Daoy (cell line): ENCODE results near the gene OR4X2. TPM values are rescaled to one million over a fixed set of nuclear protein-coding genes. Genes with fewer than 3 reads are reported as not detected.
"Not testable (repeated sequence)": the region's sequence is repeated elsewhere in the genome, so short reads cannot be mapped to it uniquely, and the experiment has no call there.

Experiments used
- DNase-seq: peaks from one replicate; pipeline ENCODE4 v3.0.0-alpha.2; 2015; ENCODE audit warnings: low read depth
- total RNA-seq: library from RNA; depleted of rRNA; stranded (reverse); fragments of >200 nt; shearing (Covaris generic); gene quantifications from 2 replicates; pipeline ENCODE4 v1.2.3, GENCODE V29; 2014; rRNA removed

OR4X2 gene, protein sequence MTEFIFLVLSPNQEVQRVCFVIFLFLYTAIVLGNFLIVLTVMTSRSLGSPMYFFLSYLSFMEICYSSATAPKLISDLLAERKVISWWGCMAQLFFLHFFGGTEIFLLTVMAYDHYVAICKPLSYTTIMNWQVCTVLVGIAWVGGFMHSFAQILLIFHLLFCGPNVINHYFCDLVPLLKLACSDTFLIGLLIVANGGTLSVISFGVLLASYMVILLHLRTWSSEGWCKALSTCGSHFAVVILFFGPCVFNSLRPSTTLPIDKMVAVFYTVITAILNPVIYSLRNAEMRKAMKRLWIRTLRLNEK
- not detected in 2 replicates for total RNA-seq

DNA sequence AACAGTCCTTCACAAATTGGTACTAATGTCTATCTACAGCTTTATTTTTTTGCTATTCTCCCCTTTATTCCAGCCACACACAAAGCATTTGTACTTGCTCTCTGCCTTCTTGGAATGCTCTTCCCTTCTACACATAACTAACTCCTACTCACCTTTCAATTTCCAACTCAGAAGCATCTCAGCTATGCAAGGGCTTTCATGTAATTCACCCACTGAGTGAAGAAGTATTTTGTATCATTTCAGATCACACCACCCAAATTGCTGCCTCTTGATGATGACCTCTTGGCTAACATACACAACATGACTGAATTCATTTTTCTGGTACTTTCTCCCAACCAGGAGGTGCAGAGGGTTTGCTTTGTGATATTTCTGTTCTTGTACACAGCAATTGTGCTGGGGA is at the start of gene OR4X2:
TSS of gene OR4X2 (plus strand) at position 301 of the 400 bp plus-strand sequence. CDS start at position 301, 0 bp downstream.
- no peak for DNase-seq

DNA sequence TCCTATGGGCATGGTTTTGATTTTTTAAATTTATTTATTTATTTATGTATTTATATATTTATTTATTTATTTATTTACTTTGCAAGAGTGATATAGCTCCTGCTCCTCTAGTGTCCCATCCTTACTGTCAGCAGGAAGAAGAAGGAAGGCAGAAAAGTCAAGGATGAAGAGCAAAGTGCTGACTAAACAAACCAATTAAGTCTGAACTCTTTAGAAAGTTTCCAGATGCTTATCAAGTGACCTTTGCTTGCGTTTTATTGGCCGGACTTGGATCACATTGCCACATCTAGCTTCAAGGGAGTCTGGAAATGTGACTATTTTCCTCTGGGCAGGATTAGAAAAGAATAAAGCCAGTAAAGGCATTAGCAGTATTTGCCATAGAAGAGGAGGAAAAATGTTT is 37.0 kb upstream of the OR4X2 start:
- no peak for DNase-seq

DNA sequence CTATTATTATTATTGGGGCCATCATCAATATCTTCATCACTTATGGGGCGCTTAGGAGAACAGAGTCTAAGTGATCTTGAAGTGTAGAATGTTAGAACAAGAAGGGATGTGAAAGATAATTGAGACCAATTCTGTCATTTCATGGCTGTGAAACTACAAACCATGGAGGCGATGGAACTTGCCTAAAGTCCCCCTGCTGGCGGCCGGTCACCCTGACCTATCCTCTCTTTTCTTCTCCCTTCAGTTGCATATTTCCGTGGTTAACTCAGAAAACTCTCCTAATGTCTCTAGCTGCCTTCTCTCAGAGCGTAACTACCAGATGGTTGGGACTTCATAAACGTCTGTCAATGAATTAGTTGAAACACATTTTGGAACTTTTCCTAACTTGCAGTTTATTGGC is 34.9 kb upstream of the OR4X2 start:
- no peak for DNase-seq

DNA sequence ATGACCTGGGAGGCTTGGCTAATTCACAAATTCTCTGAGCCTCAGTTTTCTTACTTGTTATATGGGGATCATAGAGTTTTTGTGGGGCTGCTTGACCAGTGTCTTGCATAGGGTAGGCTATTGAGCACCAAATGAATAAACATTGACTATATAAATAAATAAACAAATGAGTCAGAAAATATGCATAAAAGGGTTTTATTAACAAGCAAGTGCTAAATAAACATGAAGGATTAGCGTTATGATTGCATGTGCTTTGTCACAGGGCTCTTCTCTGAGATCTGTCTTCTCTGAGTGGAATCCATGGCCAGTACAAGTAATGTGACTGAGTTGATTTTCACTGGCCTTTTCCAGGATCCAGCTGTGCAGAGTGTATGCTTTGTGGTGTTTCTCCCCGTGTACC is 28.4 kb upstream of the OR4X2 start, which contains the start of gene OR4B1:
TSS of gene OR4B1 (plus strand) at position 301 of the 400 bp plus-strand sequence. CDS start at position 301, 0 bp downstream.
- no peak for DNase-seq

DNA sequence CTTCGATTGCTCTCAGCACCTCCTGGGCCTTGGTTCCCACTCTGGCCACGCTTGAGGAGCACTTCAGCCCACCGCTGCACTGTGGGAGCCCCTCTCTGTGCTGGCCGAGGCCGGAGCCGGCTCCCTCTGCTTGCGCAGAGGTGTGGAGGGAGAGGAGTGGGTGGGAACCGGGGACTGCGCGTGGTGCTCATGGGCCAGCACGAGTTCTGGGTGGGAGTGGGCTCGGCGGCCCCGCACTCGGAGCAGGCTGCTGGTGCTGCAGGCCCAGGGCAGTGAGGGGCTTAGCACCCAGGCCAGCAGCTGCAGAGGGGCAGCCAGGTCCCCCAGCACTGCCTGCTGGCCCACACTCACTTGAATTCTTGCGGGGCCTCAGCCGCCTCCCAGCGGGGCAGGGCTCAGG is 16.1 kb upstream of the OR4X2 start:
- no peak for DNase-seq

DNA sequence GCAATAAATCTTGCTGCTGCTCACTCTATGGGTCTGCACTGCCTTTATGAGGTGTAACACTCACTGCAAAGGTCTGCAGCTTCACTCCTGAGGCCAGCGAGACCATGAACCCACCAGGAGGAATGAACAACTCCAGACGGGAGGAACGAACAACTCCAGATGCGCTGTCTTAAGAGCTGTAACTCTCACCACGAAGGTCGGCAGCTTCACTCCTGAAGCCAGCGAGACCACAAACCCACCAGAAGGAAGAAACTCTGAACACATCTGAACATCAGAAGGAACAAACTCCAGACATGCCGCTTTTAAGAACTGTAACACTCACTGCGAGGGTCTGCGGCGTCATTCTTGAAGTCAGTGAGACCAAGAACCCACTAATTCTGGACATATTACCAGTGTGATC is 14.8 kb upstream of the OR4X2 start:
- not testable (repeated sequence) for DNase-seq

DNA sequence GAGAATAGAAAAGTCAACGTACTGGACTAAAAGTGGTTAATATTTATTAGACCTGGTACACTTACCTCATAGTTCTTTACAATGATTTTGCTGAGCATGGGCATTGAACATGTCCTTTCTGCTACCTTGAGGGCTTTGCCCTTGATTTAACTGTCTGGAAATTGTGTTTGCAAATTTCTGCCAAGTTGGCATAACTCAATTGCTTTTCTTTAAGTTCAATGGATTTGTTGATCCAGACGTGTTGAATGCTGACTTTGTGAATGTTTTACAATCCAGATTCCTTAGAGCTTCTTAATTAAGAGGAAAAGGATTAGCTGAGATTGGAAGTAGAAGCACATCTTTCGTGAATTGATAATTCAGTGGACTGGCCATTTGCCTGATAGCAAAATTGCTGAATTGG is 7.2 kb upstream of the OR4X2 start:
- DNase-seq, result no peak

DNA sequence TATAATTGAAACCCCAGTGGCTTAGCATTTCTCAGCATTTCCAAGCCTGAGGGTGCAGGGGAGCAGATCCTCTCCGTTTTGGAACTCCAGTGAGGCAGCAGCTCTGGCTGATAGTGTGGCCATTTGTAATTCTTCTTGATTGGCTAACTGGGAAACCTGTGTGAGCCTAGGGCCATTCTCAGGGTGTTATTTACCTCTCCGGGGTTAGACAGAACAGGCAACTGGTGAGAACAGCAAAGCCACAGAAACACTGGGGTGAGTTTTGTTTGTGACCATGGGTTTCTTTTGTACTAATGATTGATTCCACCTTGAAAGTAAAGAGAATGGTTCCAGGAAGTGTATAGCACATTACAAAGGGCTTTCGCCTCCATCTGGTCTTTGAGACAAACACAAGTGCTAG is 2.4 kb upstream of the OR4X2 start:
- DNase-seq, result no peak

DNA sequence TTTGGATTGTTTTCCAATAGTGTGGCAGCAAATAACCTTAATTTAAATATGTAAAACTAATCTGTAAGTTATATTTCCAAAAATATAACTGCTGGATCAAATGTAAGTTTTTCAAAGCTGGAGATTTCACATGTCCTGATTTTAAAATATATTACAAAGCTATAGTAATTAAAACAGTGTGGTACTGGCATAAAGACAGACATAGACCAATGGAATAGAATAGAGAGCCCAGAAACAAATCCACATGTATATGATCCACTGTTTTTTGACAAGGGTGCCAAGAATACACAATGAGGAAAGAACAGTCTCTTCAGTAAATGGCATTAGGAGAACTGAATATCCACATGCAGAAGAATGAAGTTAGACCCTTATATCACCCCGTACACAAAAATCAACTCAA is 4.0 kb downstream of the OR4X2 start:
- DNase-seq, result no peak

DNA sequence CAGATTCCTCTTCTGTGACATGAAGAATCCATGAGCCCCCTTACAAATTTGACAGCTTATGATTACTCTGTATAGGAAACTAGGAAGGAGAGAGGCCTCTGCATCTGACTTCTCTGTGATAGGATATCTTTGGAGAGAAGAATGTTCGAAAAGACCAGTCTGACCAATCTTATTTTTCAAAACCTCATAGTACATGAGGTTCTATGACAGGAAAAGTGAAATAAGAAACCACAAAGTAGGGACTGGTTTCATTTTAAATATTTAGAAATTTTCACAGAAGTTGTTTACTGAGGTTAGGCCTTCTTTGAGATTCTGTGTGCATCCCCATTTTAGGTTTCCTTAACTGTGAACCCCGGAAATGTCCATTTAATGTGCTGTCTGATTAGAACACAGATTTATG is 16.7 kb downstream of the OR4X2 start:
- no peak for DNase-seq

DNA sequence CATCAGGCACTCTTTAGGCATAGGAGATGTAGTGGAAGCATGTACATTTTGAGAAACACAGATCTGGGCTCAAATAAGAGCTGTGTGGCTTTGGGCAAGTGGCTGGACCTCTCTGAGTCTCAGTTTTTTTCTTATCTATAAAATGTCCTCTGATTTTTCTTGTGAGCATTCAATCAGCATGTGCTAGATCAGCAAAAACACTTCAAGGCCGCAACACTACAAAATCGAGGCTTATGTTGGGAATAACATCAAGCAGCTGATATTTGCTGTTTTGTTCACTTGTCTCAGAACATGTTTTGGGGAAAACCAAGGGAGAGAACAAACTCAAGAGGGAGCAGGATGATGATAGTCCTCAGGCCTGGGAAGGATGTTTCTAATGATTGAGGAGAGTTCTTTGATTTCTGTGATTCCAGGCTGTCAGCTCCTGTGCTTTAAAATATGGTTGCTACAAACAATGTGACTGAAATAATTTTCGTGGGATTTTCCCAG is 18.6 kb downstream of the OR4X2 start, which contains the start of gene OR4X1:
TSS of gene OR4X1 (plus strand) at position 439 of the 489 bp plus-strand sequence. CDS start at position 439, 0 bp downstream.
- no peak for DNase-seq

DNA sequence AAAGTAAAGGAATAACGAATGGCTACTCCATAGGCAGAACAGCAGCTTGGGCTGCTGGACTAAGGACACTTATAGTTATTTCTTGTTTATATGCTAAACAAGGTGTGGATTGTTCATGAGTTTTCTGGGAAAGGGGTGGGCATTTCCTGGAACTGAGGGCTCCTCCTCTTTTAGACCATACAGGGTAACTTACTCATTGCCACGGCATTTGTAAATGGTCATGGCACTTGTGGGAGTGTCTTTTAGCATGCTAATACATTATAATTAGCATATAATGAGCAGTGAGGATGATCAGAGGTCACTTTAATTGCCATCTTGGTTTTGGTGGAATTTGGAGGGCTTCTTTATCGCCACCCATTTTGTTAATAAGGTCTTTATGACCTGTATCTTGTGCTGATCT is 25.7 kb downstream of the OR4X2 start:
- DNase-seq, result no peak

DNA sequence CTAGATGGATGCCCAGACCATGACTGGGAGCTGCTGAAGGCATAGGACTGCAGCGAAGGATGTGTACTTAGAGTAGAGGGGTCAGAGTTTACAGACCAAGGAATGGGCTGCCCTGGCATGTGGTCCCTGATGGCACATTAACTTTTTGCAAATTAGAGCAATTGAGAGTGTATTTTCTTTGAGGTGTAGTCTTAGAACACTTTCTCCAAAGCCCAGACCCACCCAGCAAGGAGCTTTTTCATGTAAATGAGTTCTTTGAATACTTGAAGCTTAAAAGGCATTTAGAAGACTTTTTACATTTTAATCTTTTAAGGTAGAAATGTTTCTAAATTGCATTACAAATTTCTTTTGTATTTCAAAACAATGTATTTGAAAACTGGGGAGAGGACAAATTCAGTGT is 27.7 kb downstream of the OR4X2 start:
- DNase-seq, result no peak

Other genes starting within 250 kb of the OR4X2 start
- not detected in 2 replicates for gene OR4B1, start 28.3 kb upstream of the OR4X2 start, total RNA-seq
- not detected in 2 replicates for gene OR4X1, start 18.8 kb downstream of the OR4X2 start, total RNA-seq
- gene OR4S1, start 61.1 kb downstream of the OR4X2 start, total RNA-seq, result not detected in 2 replicates
- not detected in 2 replicates for gene OR4C3, start 79.8 kb downstream of the OR4X2 start, total RNA-seq
- gene OR4C5, start 121.4 kb downstream of the OR4X2 start, total RNA-seq, result not detected in 2 replicates
- gene OR4A47, start 243.7 kb downstream of the OR4X2 start, total RNA-seq, result not detected in 2 replicates